SJCRH30 (cell line): ENCODE measurements around the gene SLC22A17. TPM values are rescaled to one million over a fixed set of nuclear protein-coding genes. Genes with fewer than 3 reads are reported as not detected.
A peak's percentile ranks its signal among the peaks of the same experiment; 100 is the strongest.

Experiments used
- DNase-seq, 2 experiments: peaks; one replicate each; pipeline ENCODE4 v3.0.0-alpha.2; 2015 to 2020
- H3K27ac ChIP-seq: fragments of 250-450 bp; sonication (Bioruptor Pico); 2 replicates; pipeline ENCODE4 v1.5.1; 2020; ENCODE audit warnings: mild to moderate bottlenecking, moderate library complexity
- H3K27me3 ChIP-seq: fragments of 250-450 bp; sonication (Bioruptor Pico); 2 replicates; pipeline ENCODE4 v1.5.1; 2020; ENCODE audit warnings: mild to moderate bottlenecking, moderate library complexity
- H3K36me3 ChIP-seq: fragments of 250-450 bp; sonication (Bioruptor Pico); 2 replicates; pipeline ENCODE4 v1.5.1; 2020; ENCODE audit warnings: mild to moderate bottlenecking, moderate library complexity
- H3K4me1 ChIP-seq: fragments of 250-450 bp; sonication (Bioruptor Pico); 2 replicates; pipeline ENCODE4 v1.5.1; 2020; ENCODE audit warnings: mild to moderate bottlenecking, moderate library complexity
- H3K4me3 ChIP-seq: fragments of 250-450 bp; sonication (Bioruptor Pico); 2 replicates; pipeline ENCODE4 v1.5.1; 2020; ENCODE audit warnings: mild to moderate bottlenecking, moderate library complexity
- H3K9me3 ChIP-seq: fragments of 250-450 bp; sonication (Bioruptor Pico); replicated peaks from 2 replicates; pipeline ENCODE4 v1.5.1; 2020; ENCODE audit warnings: mild to moderate bottlenecking, moderate library complexity
- total RNA-seq: library from RNA; depleted of rRNA; stranded (reverse); fragments of >200 nt; shearing (Covaris generic); gene quantifications from 2 replicates; pipeline ENCODE4 v1.2.3, GENCODE V29; 2014

Gene SLC22A17
- total RNA-seq, 1 experiment from 2014 or later: 2.8 TPM

DNA sequence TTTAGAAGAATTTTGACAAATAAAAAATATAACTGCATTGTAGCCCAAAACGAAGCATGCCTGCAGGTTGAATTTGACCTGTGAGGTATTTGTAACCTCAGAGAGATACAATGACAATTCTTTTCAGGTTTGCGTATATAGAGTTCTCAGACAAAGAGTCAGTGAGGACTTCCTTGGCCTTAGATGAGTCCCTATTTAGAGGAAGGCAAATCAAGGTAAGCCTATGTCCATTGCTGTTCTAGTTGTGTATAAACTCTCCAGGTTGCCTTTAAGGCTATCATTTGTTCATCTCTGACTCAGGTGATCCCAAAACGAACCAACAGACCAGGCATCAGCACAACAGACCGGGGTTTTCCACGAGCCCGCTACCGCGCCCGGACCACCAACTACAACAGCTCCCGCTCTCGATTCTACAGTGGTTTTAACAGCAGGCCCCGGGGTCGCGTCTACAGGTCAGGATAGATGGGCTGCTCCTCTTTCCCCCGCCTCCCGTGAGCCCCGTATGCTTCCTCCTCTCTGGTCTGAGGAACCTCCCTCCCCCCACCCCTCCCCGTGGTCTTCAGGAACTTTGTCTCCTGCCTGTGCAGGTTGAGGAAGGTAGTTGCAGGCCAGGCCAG, 28.7 kb downstream of the SLC22A17 start:
- Histone ChIP-seq H3K36me3 (peaks cover 33% of the 10 kb centered on the region), H3K4me3 (no peak overlapping the region), H3K9me3 (no peaks in the 10 kb centered on the region), H3K27me3 (no peaks in the 10 kb centered on the region; the same call in 1 of the 2 replicates), H3K4me1 (peaks cover 10% of the 10 kb centered on the region), H3K27ac (no peak overlapping the region)
- no peak for DNase-seq

DNA sequence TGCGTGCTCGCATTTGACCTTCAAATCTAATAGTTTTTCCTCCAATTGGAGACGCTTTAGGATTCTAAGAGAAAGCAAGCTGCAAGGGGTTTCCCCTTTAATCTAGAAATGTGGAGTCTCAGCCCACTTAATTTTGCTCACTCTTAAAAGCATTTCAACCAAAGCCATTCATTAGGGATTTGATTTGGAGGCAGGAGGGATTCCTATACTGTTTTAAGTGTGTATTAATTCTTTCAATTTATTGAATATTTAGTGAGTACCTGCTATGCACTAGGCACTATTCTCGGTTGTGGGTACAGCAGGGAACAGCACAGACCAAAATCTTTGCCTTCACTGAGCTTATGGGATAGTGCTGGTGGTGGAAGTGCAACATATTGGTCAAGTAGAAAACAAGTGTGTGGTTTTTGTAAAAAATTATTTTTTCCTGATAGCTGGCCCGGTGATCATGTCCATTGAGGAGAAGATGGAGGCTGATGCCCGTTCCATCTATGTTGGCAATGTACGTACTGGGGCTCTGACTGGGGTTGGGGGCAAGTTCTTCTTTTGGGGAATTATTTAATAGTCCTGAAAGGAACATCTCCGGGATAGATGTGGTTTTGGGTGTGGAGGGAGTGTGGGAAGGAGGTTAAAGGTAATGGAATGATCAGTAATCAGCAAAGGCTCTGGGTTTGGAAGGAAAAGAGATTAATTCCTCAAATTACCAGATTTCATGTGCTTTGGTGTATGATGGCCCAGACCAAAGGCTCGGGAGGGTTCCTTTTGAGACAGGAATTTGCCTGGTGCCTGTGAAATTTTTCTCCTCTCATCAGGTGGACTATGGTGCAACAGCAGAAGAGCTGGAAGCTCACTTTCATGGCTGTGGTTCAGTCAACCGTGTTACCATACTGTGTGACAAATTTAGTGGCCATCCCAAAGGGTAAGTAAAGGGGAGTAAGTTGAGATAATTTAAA, 29.8 kb downstream of the SLC22A17 start:
- Histone ChIP-seq H3K9me3 (no peaks in the 10 kb centered on the region), H3K27me3 (no peaks in the 10 kb centered on the region), H3K4me1 (peaks cover 10% of the 10 kb centered on the region), H3K27ac (peak overlapping the region; percentile 91), H3K4me3 (peak overlapping the region; percentile 99), H3K36me3 (peaks cover 33% of the 10 kb centered on the region)
- no peak for DNase-seq

DNA sequence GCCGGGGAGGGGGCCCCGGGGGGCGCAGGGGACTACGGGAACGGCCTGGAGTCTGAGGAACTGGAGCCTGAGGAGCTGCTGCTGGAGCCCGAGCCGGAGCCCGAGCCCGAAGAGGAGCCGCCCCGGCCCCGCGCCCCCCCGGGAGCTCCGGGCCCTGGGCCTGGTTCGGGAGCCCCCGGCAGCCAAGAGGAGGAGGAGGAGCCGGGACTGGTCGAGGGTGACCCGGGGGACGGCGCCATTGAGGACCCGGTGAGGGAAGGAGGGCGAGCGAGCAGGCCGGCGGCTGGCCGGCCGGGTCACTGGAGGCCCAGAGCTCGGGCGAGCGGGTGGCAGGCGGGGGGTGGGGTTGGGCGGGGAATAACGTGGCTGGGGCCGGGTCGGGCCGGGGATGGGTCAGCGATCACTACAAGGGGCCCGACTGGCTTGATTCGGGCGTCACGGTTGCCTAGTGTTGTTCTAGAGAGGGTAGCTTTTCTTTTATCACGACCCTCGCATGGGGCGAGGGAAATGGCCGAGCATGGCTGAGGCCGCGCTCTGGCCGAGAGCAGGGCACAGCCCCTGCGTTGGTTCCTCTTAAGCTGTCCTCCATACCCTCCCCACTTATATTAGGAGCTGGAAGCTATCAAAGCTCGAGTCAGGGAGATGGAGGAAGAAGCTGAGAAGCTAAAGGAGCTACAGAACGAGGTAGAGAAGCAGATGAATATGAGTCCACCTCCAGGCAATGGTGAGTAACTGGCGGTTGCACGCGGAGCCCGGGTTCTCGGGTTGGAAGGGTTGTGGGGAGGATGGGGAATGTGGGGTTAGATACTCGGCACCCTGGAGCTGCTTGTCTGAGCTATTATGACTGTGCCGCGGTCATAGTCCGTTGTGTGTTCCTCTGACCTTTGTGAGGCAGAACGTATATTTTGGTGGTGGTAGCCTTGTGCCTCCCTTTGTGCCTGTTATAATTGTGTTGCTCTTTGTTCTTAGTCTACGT, 30.8 kb downstream of the SLC22A17 start:
- Histone ChIP-seq H3K36me3 (peaks cover 33% of the 10 kb centered on the region), H3K27me3 (no peaks in the 10 kb centered on the region), H3K4me1 (peaks cover 10% of the 10 kb centered on the region), H3K9me3 (no peaks in the 10 kb centered on the region), H3K4me3 (peak overlapping the region; percentile 99), H3K27ac (peak overlapping the region; percentile 91)
- DNase-seq: peak; percentile 44 to 59

DNA sequence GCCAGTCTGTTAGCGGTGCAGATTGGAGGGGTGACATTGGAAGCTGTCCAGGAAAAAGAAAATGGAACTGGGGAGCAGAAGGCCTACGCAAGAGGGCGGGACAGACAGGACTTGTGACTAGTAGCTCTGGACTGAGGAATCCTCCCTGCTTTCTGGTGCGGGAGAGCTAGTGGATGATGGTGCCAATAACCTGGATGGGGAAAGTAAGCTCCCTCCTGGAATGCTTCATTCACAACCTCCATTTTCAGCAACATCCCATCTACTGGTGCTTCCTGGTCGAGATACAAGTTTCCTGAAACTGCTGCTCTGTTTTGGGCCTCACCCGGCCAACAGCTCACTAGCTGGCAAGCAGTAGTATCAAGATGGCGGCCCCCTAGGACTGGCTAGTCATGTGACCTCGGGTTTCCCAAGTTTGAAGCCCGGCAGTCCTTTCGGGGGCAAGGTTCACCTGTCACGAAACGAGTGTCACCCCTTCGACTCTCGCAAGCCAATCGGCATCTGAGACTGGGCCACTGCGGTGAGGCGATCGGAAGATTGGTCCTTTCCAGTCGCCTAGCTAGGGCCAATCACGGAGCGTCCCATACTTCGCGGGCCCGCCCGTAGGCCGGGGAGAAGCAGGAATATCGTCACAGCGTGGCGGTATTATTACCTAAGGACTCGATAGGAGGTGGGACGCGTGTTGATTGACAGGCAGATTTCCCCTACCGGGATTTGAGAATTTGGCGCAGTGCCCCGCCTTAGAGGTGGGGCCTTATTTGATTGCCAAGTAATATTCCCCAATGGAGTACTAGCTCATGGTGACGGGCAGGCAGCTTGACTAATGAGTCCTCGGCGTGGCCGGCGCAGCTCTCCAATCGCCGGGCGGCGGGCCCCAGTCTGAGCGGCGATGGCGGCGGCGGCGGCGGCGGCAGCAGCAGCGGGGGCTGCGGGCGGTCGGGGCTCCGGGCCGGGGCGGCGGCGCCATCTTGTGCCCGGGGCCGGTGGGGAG, 31.8 kb downstream of the SLC22A17 start, which contains the start of gene PABPN1:
Gene PABPN1 (plus strand): TSS at position 874 of the 988 bp plus-strand sequence. CDS start 13 bp downstream, at position 887.
- Histone ChIP-seq H3K9me3 (no peaks in the 10 kb centered on the region), H3K27me3 (no peaks in the 10 kb centered on the region), H3K4me1 (peaks cover 10% of the 10 kb centered on the region), H3K4me3 (peak within 1 kb of the TSS; percentile 99), H3K36me3 (peaks cover 33% of the 10 kb centered on the region), H3K27ac (peak within 1 kb of the TSS; percentile 91)
- peak; percentile 99 to 100 for DNase-seq

DNA sequence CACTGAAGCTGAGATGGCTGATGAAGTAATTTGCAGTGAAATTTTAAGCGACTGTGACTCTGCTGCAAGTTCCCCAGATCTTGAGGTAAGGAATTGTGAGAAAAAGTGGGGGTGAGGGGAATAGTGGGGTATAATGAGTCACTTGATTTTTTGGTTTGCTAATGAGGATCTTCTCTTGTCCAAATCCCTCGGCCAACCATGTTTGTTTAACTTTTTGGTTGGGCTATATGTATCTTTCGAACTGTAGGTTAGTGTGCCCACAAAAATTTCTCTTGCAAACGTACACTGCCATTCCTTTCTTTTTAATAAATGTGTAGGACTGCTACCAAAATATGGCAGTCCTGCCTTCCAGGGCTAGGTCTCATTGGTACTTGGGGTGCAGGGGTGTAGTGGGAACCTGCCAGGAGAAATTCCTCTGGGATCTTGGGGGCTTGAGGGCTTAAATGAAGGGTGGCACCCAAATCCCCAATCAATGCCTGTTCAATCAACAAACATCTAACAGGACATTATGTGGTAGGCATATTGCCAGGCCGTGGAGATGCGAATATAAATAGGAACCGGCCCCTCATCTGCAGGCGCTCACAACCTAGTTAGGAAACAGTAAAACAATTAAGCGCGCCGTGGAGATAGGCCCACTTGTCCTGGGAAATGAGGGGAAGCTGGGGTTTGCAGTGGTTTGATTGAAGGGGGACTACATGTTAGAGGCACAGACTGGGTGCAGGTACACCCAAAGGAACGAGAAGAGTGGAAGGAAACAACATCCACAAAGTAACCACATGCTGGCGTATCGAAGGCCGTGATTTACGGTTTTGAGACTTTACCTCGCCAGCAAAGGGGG, 32.7 kb downstream of the SLC22A17 start:
- peak overlapping the region; percentile 47 for H3K4me3 ChIP-seq
- H3K9me3 ChIP-seq: no peaks in the 10 kb centered on the region
- H3K36me3 ChIP-seq: peaks cover 31% of the 10 kb centered on the region
- peak overlapping the region; percentile 56 for H3K27ac ChIP-seq
- DNase-seq: no peak
- no peaks in the 10 kb centered on the region for H3K27me3 ChIP-seq
- peaks cover 10% of the 10 kb centered on the region for H3K4me1 ChIP-seq

DNA sequence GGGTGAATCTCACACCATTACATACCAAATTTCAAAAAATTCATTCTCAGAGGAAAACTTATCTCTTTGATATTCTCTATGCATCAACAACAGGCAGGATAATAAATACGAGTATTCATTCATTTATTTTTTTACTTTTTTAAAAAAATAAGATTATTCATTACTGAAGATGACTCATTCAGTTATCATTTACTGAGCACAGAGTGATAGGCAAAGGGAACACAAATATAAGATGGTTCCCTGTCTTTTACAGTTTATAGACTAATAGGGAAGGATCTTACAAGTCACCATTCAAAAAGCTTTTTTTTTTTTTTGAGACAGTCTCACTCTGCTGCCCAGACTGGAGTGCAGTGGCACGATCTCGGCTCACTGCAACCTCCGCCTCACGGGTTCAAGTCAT, 36.4 kb downstream of the SLC22A17 start:
- peaks cover 15% of the 10 kb centered on the region for H3K36me3 ChIP-seq
- H3K27ac ChIP-seq: no peak overlapping the region
- H3K27me3 ChIP-seq: no peaks in the 10 kb centered on the region
- H3K4me1 ChIP-seq: peaks cover 7% of the 10 kb centered on the region
- no peak for DNase-seq
- H3K9me3 ChIP-seq: no peaks in the 10 kb centered on the region
- no peak overlapping the region for H3K4me3 ChIP-seq

DNA sequence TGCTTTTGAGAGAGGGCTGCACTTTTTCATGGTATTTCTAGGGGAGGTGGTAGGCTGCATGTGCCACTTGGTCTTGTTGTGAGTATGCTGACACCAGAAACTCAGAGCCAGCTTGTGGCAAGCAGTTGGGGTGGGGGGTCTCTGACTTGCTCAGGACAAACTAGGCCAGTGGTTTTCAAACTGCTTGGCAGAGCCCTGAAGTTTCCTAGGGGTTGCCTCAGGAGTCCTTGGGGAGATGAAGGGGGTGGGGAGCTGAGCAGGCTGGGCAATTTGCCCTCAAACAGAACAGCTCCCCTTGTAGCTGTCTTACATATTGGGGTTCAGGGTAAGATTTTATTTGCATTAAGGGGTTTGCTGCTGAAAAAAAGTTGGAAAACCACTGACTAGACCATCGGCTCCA, 42.1 kb downstream of the SLC22A17 start:
- H3K4me3 ChIP-seq: no peak overlapping the region
- no peak overlapping the region for H3K27ac ChIP-seq
- DNase-seq: no peak
- H3K9me3 ChIP-seq: no peaks in the 10 kb centered on the region
- peaks cover 33% of the 10 kb centered on the region for H3K36me3 ChIP-seq
- no peaks in the 10 kb centered on the region; the same call in 1 of the 2 replicates for H3K4me1 ChIP-seq
- no peaks in the 10 kb centered on the region for H3K27me3 ChIP-seq

DNA sequence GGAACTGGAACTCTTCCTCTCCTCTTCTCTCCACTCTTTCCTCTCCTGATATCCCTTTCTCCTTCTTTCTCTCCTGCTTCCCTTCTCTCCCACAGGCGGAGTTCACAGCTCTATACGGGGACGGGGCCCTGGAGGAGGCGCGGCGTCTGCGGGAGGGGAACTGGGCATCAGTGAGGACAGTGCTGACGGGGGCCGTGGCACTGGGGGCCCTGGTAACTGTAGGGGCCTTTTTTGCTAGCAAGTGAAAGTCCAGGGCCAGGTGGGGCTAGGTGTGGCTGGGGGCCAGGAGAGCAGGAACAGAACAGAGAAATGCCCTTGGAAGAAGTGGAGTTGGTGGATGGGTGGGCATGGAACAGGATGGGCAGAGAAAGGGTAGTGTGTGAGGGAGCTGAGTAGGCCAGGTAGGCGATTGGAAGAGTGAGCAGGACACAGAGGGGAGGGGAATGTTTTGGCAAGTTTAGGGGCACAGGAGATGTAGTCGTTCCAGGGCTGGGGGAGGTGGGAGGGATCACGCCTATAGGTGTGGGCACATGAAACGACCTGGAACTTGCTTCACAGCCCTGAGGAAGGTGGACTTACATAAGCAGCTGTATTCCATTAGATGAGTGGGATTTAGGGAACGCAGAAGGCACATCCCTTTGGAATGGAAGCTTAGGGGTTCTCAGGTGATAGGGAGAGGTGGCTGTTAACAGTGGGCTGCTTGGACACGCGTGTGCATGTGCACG, 43.8 kb downstream of the SLC22A17 start:
- Histone ChIP-seq H3K9me3 (no peaks in the 10 kb centered on the region), H3K4me1 (no peaks in the 10 kb centered on the region; the same call in 1 of the 2 replicates), H3K4me3 (no peak overlapping the region), H3K27ac (no peak overlapping the region), H3K36me3 (peaks cover 33% of the 10 kb centered on the region), H3K27me3 (no peaks in the 10 kb centered on the region)
- DNase-seq: no peak

DNA sequence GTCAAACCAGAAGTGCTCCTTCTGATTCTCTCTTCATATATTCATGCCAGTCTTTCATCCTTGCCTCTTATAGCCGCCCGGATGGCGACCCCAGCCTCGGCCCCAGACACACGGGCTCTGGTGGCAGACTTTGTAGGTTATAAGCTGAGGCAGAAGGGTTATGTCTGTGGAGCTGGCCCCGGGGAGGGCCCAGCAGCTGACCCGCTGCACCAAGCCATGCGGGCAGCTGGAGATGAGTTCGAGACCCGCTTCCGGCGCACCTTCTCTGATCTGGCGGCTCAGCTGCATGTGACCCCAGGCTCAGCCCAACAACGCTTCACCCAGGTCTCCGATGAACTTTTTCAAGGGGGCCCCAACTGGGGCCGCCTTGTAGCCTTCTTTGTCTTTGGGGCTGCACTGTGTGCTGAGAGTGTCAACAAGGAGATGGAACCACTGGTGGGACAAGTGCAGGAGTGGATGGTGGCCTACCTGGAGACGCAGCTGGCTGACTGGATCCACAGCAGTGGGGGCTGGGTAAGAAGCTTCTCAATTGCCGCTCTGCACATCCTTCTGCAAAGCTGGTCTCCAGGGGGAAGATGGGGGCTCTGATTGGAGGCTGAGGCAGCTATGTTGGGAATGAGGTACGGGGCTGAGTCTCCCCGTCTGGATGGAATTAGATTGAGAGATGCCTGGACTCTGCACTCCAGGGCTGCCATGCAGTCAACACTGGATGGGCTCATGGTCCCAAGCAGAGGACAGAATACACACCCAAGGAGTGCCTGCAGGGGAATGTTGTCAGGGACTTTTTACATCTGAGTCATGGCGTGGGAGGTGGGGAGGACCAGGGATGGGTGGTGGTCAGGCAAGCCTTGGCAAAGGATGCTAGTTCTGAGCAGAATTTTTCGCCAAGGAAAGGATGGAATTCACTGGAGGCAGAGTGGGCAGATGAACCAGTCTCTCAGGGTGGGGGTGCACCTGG, 44.7 kb downstream of the SLC22A17 start:
- DNase-seq: no peak
- H3K27me3 ChIP-seq: no peaks in the 10 kb centered on the region

DNA sequence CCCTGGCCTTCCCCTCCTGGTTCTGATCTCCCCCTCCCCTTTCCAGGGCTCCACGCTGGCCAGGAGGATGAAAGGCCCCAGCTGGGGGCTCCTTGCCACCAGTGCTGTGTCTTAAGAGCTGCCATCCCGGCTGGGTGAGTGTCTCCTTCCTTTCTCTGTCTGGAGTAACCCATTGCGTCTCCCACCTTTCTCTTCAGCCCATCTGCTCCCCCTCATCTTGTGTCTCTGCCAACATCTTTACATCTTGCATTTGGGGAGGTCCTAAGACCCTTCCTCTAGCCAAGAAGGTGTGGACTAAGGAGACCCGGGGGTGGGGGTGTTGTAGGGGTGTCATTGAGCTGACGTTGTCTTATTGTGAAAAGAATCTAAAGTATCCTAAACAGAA, 45.5 kb downstream of the SLC22A17 start:
- Histone ChIP-seq H3K27me3 (no peaks in the 10 kb centered on the region), H3K9me3 (no peaks in the 10 kb centered on the region), H3K36me3 (peaks cover 22% of the 10 kb centered on the region), H3K4me3 (peak overlapping the region; percentile 73), H3K4me1 (no peaks in the 10 kb centered on the region; the same call in 1 of the 2 replicates), H3K27ac (peak overlapping the region; percentile 62)
- DNase-seq: no peak

More for the DNA sequence above, 44.7 kb downstream of the SLC22A17 start:
- no peaks in the 10 kb centered on the region; the same call in 1 of the 2 replicates for H3K4me1 ChIP-seq
- no peak overlapping the region for H3K27ac ChIP-seq
- H3K9me3 ChIP-seq: no peaks in the 10 kb centered on the region
- peaks cover 29% of the 10 kb centered on the region for H3K36me3 ChIP-seq
- H3K4me3 ChIP-seq: peak overlapping the region; percentile 73

DNA sequence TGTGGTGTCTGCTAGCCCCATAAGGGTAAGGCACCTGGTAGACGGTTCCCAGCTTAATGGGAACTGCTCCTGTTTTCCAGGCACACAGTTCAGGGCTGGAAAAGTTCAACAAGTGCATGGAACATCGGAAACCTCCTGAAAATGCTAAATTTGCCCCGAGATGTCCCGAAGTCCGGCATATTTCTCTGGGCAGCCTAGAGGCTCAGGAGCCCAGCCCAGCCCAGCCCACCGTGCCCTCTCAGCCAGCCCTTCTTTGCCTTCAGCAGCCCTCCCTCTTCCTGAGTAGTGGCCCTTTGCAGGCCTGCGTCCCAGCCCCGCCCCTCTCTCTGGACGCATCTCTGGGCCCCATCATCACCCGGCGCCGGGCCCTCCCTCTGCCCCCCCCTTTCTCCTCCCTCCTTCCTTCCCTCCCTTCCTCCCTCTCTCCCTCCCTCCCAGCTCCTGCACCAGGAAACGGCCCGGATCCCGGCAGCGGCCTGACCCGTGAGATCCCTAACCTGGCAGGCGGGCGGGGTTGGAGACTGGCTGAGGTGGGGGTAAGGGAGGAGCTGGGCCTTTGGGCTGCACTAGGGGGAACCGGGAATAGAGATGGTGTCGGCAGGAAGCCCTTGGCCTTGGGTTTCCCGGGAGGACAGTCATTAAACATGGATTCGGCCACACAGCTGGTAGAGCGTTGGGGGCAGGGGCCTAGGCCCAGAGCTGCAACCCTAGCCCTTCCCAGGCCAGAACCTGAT, 46.1 kb downstream of the SLC22A17 start, which contains the start of gene BCL2L2:
Gene BCL2L2 (plus strand): TSS at position 422 of the 734 bp plus-strand sequence. CDS start 935 bp downstream, outside the sequence.
- H3K4me1 ChIP-seq: no peaks in the 10 kb centered on the region; the same call in 1 of the 2 replicates
- H3K4me3 ChIP-seq: peak within 1 kb of the TSS; percentile 73
- DNase-seq: peak; percentile 93 to 95
- H3K27ac ChIP-seq: peak within 1 kb of the TSS; percentile 62
- no peaks in the 10 kb centered on the region for H3K9me3 ChIP-seq
- peaks cover 21% of the 10 kb centered on the region for H3K36me3 ChIP-seq
- H3K27me3 ChIP-seq: no peaks in the 10 kb centered on the region
